GM18499 (cell line): ENCODE measurements around the gene RTBDN.

Experiments
- ATAC-seq: cut with Tn5 transposase; IDR thresholded peaks from one replicate; pipeline ENCODE4 v1.9.1; 2021; ENCODE audit warnings: moderate number of reproducible peaks; ENCODE audit not compliant: insufficient read depth, unreplicated experiment

Gene RTBDN

GRCh38 chr19:12834566-12834943, at the start of gene RTBDN:
TSS of gene RTBDN (minus strand) at chr19:12834579. CDS start at chr19:12829979, 4,600 bp downstream.
- no peak for ATAC-seq

- ATAC-seq, result no peak
Measured at GRCh38 chr19:12882589-12882988, 48.2 kb upstream of the RTBDN start.

GRCh38 chr19:12881172-12881808, 46.9 kb upstream of the RTBDN start, which contains the start of gene DNASE2:
TSS of gene DNASE2 (minus strand) at chr19:12881449. CDS start at chr19:12881375, 74 bp downstream.
- no peak for ATAC-seq

GRCh38 chr19:12880551-12881171, 46.3 kb upstream of the RTBDN start:
- ATAC-seq, result no peak

- ATAC-seq, result no peak
Measured at GRCh38 chr19:12875086-12875485, 40.7 kb upstream of the RTBDN start.

- ATAC-seq, result no peak
Measured at GRCh38 chr19:12873891-12874745, 39.7 kb upstream of the RTBDN start.

GRCh38 chr19:12872941-12873890, 38.8 kb upstream of the RTBDN start:
- no peak for ATAC-seq

GRCh38 chr19:12872255-12872654, 37.9 kb upstream of the RTBDN start:
- no peak for ATAC-seq

- ATAC-seq, result no peak
Measured at GRCh38 chr19:12871681-12872080, 37.3 kb upstream of the RTBDN start.

- no peak for ATAC-seq
Measured at GRCh38 chr19:12868540-12869112, 34.2 kb upstream of the RTBDN start.

- ATAC-seq, result no peak
Measured at GRCh38 chr19:12867120-12868099, 33.0 kb upstream of the RTBDN start.

GRCh38 chr19:12866416-12867119, 32.2 kb upstream of the RTBDN start:
- ATAC-seq, result no peak

- ATAC-seq, result no peak
Measured at GRCh38 chr19:12865746-12866415, 31.5 kb upstream of the RTBDN start.

- no peak for ATAC-seq
Measured at GRCh38 chr19:12864721-12865715, 30.6 kb upstream of the RTBDN start.

GRCh38 chr19:12864143-12864542, 29.8 kb upstream of the RTBDN start:
- ATAC-seq, result no peak

- ATAC-seq, result no peak
Measured at GRCh38 chr19:12859546-12859945, 25.2 kb upstream of the RTBDN start.
